ENCODE data around the gene SLAIN2. TPM values are rescaled to one million over a fixed set of nuclear protein-coding genes. Genes with fewer than 3 reads are reported as not detected.

SLAIN2 gene
- total and polyA plus RNA-seq, 5 experiments from 2014 or later = 25.9 to 109 (median 39.3) TPM

DNA sequence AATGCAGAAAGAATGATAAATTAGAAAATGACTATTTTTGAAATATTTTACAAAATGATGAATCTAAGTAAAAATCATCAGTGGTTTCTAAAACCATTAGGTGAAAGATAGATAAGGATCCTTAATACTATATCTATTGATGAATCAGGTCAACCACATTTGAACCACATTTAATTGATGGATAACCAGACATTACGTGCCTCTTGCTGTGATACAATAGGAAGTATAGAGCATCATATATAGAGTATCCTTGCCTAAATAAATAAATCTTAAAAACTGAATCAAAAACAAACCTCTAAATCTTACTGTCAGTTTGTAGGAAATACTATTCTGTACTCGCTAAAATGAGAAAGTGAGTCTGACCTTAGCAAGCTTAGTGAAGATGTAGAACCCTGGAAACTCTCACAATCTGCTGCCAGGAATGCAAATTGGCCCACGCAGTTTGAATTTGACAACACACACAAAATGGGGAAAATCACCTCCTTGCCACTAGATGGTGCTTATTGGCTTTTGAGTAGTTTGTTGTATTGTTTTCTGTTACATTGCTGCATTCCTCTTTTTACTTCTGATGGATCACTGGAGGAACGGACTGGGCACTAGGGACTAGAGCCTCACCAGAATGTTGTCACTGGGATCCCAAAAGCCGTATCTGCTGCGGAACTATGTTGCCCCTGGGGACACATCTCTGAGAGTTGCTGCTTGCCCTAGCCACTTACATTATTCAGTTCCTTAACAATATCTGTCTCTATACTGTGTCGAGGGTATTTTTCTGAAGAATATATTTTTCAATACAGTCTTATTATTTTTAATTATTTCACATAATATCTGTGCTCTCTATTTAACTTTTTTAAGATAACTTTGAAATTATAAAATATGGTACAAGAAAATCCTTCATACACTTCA is 25.4 kb upstream of the SLAIN2 start:
- Mint-ChIP-seq H3K4me3 (no peak overlapping the region), H3K9me3 (peaks cover 0 to 1% (median 0%) of the 10 kb centered on the region in 9 donors), H3K27ac (peak overlapping the region in 2 of 10 donors; percentile 5 to 51), H3K36me3 (no peaks in the 10 kb centered on the region), H3K27me3 (no peaks in the 10 kb centered on the region), H3K4me1 (no peaks in the 10 kb centered on the region)
- ATAC-seq (peak; percentile 40 to 54), DNase-seq (peak in 5 of 10 donors; percentile 10 to 43 (median 27))
- POLR2A ChIA-PET = interaction anchor here (0.9 kb wide), 1 partner anchor 26 kb away, joined by 3 read pairs; the partner anchor contains the start of gene SLAIN2

DNA sequence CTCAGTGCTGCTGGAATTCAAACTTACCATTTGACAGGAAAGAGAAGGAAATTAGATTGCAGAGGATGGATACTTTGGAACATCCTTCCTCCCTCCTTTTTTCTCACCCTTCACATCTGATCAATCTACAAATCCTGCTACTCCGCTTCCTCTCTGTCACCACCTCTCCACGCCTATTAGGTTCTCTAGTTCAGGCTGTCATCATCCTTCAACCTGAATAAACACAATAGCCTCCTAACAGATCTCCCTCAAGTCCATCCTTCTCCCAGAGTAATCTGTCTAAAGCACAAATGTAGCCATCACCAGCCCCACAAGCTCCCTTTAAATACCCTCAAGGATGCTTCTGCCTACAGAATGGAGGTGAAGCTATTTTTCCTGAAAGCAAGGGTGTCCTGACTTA is 20.0 kb upstream of the SLAIN2 start:
- POLR2A ChIA-PET = no interaction called here

GRCh38 chr4:48322063-48322462 is 19.3 kb upstream of the SLAIN2 start:
- Mint-ChIP-seq H3K4me3 (no peak overlapping the region), H3K27ac (no peak overlapping the region), H3K36me3 (no peaks in the 10 kb centered on the region), H3K9me3 (no peaks in the 10 kb centered on the region), H3K27me3 (peaks cover 0 to 1% (median 0%) of the 10 kb centered on the region in 5 donors), H3K4me1 (peaks cover 0 to 2% (median 0%) of the 10 kb centered on the region in 4 donors)
- POLR2A ChIA-PET = no interaction called here
- no peak for DNase-seq
- ATAC-seq = no peak

More for the DNA sequence above, 20.0 kb upstream of the SLAIN2 start:
- Mint-ChIP-seq H3K4me3 (no peak overlapping the region), H3K27me3 (peaks cover 0 to 1% (median 0%) of the 10 kb centered on the region in 5 donors), H3K9me3 (no peaks in the 10 kb centered on the region), H3K36me3 (no peaks in the 10 kb centered on the region), H3K4me1 (peaks cover 0 to 2% (median 0%) of the 10 kb centered on the region in 4 donors), H3K27ac (peak overlapping the region in 1 of 10 donors; percentile 29)
- no peak for DNase-seq
- no peak for ATAC-seq

DNA sequence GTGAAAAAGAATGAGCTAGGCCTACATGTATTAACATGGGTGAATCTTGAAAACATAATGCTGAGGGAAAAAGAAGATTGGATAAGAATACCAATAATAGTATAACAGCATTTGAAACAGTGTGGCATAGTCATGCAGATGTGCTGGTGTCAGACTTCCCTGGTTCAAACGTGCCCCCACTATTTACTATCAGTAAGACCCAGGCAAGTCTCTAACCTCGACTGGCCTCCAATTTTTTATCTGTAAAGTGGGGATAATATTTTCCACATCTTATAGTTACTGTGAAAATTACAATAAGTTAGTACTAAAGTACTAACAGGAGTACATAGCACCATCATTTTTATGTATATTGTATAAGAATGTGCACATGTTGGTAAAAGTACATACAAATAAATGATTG is 17.0 kb upstream of the SLAIN2 start:
- DNase-seq = no peak
- H3K4me3 Mint-ChIP-seq = no peak overlapping the region
- no peaks in the 10 kb centered on the region for H3K36me3 Mint-ChIP-seq
- H3K27me3 Mint-ChIP-seq = peaks cover 0 to 8% (median 5%) of the 10 kb centered on the region in 5 donors
- peaks cover 0 to 2% (median 0%) of the 10 kb centered on the region in 4 donors for H3K4me1 Mint-ChIP-seq
- no peaks in the 10 kb centered on the region for H3K9me3 Mint-ChIP-seq
- POLR2A ChIA-PET = no interaction called here
- H3K27ac Mint-ChIP-seq = no peak overlapping the region
- no peak for ATAC-seq

DNA sequence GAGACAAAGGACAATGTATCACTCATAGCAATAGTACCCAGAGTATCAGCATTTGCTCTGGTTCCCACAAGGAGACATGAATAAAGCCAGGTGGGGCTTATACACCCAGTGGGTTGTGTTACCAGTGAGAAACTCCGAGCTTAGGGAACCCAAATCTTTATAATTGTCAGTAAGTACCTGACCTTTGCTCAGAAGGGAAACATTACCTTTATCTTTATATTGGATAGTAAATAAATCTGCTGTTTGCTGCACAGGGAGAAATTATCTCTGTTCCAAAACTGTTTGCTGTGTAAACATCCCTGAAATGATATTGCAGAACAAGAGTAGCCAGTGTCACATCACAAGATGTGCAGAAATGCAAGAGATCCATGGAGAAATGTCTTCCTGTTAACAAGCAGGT is 12.1 kb upstream of the SLAIN2 start:
- H3K4me1 Mint-ChIP-seq = peaks cover 0 to 2% (median 0%) of the 10 kb centered on the region in 4 donors
- POLR2A ChIA-PET = no interaction called here

GRCh38 chr4:48329976-48330375 is 11.4 kb upstream of the SLAIN2 start:
- ATAC-seq (no peak), DNase-seq (no peak)
- no peak overlapping the region for H3K27ac Mint-ChIP-seq
- peaks cover 0 to 2% (median 0%) of the 10 kb centered on the region in 4 donors for H3K4me1 Mint-ChIP-seq
- H3K4me3 Mint-ChIP-seq = no peak overlapping the region
- H3K27me3 Mint-ChIP-seq = peaks cover 0 to 11% (median 11%) of the 10 kb centered on the region in 5 donors
- H3K36me3 Mint-ChIP-seq = no peaks in the 10 kb centered on the region
- H3K9me3 Mint-ChIP-seq = no peaks in the 10 kb centered on the region
- POLR2A ChIA-PET = interaction anchor here (0.5 kb wide), 1 partner anchor 32 kb away, joined by 3 read pairs; no protein-coding TSS in a partner anchor

More for the DNA sequence above, 12.1 kb upstream of the SLAIN2 start:
- ATAC-seq = no peak
- Mint-ChIP-seq H3K27me3 (peaks cover 0 to 11% (median 11%) of the 10 kb centered on the region in 5 donors), H3K27ac (no peak overlapping the region), H3K4me3 (no peak overlapping the region), H3K9me3 (no peaks in the 10 kb centered on the region), H3K36me3 (no peaks in the 10 kb centered on the region)
- DNase-seq = no peak

- no peak for DNase-seq
- ATAC-seq = no peak
- no peaks in the 10 kb centered on the region for H3K36me3 Mint-ChIP-seq
- H3K4me1 Mint-ChIP-seq = no peaks in the 10 kb centered on the region
- no peaks in the 10 kb centered on the region for H3K9me3 Mint-ChIP-seq
- POLR2A ChIA-PET = no interaction called here
- H3K27me3 Mint-ChIP-seq = peaks cover 0 to 11% (median 9%) of the 10 kb centered on the region in 5 donors
- no peak overlapping the region for H3K4me3 Mint-ChIP-seq
- no peak overlapping the region for H3K27ac Mint-ChIP-seq
Measured at GRCh38 chr4:48331577-48332330, 9.6 kb upstream of the SLAIN2 start.

- Mint-ChIP-seq H3K27me3 (peaks cover 0 to 11% (median 8%) of the 10 kb centered on the region in 5 donors), H3K9me3 (no peaks in the 10 kb centered on the region), H3K4me1 (no peaks in the 10 kb centered on the region), H3K36me3 (no peaks in the 10 kb centered on the region), H3K4me3 (no peak overlapping the region), H3K27ac (no peak overlapping the region)
- no peak for DNase-seq
- ATAC-seq = no peak
- POLR2A ChIA-PET = interaction anchor here (0.6 kb wide), 1 partner anchor 155 kb away, joined by 4 read pairs; no protein-coding TSS in a partner anchor
Measured at GRCh38 chr4:48332661-48333060, 8.7 kb upstream of the SLAIN2 start.

DNA sequence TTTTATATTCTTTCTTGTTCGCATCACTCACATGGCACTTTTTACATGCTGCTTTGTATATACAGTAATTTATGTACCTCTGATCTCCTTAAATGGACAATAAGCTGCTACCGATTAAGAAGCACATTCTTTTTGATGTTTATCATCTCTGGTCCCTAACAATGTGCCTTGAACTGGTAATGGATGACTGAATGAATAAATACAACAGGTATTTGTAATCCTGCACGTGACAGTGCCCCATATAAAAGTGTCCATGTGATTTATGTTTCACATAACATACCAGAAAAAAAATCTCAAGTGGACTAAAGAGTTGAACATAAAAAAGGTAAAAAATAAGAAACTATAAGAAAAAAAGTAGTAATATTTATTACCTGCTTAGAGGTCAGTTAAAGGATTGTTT is 7.7 kb upstream of the SLAIN2 start:
- Mint-ChIP-seq H3K27ac (no peak overlapping the region), H3K4me3 (no peak overlapping the region), H3K9me3 (no peaks in the 10 kb centered on the region), H3K27me3 (peaks cover 0 to 6% (median 4%) of the 10 kb centered on the region in 5 donors), H3K4me1 (no peaks in the 10 kb centered on the region), H3K36me3 (no peaks in the 10 kb centered on the region)
- ATAC-seq = no peak
- no peak for DNase-seq
- POLR2A ChIA-PET = no interaction called here

- no peak for ATAC-seq
Measured at GRCh38 chr4:48334236-48334635, 7.1 kb upstream of the SLAIN2 start.

GRCh38 chr4:48334900-48335384 is 6.4 kb upstream of the SLAIN2 start:
- no peaks in the 10 kb centered on the region for H3K9me3 Mint-ChIP-seq
- H3K4me1 Mint-ChIP-seq = peaks cover 0 to 2% (median 0%) of the 10 kb centered on the region in 4 donors
- H3K4me3 Mint-ChIP-seq = no peak overlapping the region
- no peak for DNase-seq
- POLR2A ChIA-PET = no interaction called here
- H3K27me3 Mint-ChIP-seq = peaks cover 0 to 6% (median 4%) of the 10 kb centered on the region in 5 donors
- ATAC-seq = no peak
- H3K27ac Mint-ChIP-seq = no peak overlapping the region
- H3K36me3 Mint-ChIP-seq = no peaks in the 10 kb centered on the region

More at GRCh38 chr4:48334236-48334635, 7.1 kb upstream of the SLAIN2 start:
- no peaks in the 10 kb centered on the region for H3K9me3 Mint-ChIP-seq
- H3K27ac Mint-ChIP-seq = no peak overlapping the region
- peaks cover 0 to 6% (median 4%) of the 10 kb centered on the region in 5 donors for H3K27me3 Mint-ChIP-seq
- H3K36me3 Mint-ChIP-seq = no peaks in the 10 kb centered on the region
- H3K4me1 Mint-ChIP-seq = no peaks in the 10 kb centered on the region
- POLR2A ChIA-PET = no interaction called here
- DNase-seq = no peak
- H3K4me3 Mint-ChIP-seq = no peak overlapping the region

- Mint-ChIP-seq H3K4me1 (peaks cover 3 to 9% (median 8%) of the 10 kb centered on the region in 4 donors), H3K36me3 (no peaks in the 10 kb centered on the region), H3K9me3 (no peaks in the 10 kb centered on the region), H3K27me3 (peaks cover 0 to 6% (median 4%) of the 10 kb centered on the region in 5 donors), H3K4me3 (no peak overlapping the region), H3K27ac (no peak overlapping the region)
- no peak for ATAC-seq
- POLR2A ChIA-PET = no interaction called here
- DNase-seq = no peak
Measured at GRCh38 chr4:48336146-48336870, 5.0 kb upstream of the SLAIN2 start.
